GM13976 (cell line): ENCODE measurements around the gene CYP26A1.

Experiments used
- DNase-seq: peaks from one replicate; pipeline ENCODE4 v3.0.0; 2012; ENCODE audit warnings: low spot score
- CTCF ChIP-seq: IDR thresholded peaks from 2 replicates; pipeline ENCODE4 v1.5.1; 2012; ENCODE audit warnings: borderline replicate concordance, mild to moderate bottlenecking; ENCODE audit not compliant: insufficient read depth; ENCODE audit errors: extremely low read depth, missing control alignments, control extremely low read depth
- in situ Hi-C: fragments of 300-500 bp; cut with MboI; formaldehyde crosslinking; loops from one replicate; pipeline ENCODE4 v1.12.0; 2022; ENCODE audit warnings: low sequenced_read_pairs, mixed read lengths, inconsistent platforms; ENCODE audit not compliant: unreplicated experiment

CYP26A1 gene

GRCh38 chr10:93106631-93107072 is 33.0 kb downstream of the CYP26A1 start:
- no peak for DNase-seq
- no peak for TF ChIP-seq CTCF
- in situ Hi-C loops = no loop called here

DNA sequence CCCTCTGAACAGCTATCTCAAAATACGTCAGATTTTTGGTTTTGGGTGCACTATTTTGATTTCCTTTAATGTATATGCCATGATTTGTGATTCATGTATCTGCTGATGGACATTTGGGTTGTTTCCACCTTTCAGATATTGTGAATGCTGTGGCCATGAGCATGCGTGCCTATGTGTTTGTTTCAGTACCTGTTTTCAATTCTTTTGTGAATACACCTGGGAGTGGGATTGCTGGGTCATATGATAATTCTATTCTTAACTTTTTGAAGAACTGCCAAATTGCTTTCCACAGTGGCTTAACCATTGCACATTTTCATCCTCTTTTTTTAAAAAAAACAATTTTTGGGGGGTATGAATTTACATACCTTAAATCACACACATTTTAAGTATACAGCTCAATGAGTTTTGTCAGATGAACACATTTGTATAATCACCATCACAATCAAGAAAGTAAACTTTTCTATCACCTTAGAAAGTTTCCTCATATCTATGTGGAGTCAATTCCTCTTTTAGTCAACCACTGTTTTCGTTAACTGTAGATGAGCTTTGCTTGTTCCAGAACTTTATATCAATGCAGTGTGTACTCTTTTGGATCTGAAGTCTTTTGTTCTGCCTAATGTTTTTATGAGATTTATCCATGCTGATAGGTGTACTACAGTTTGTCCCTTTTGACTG is 36.9 kb downstream of the CYP26A1 start:
- no peak for TF ChIP-seq CTCF
- in situ Hi-C loops = no loop called here
- no peak for DNase-seq

DNA sequence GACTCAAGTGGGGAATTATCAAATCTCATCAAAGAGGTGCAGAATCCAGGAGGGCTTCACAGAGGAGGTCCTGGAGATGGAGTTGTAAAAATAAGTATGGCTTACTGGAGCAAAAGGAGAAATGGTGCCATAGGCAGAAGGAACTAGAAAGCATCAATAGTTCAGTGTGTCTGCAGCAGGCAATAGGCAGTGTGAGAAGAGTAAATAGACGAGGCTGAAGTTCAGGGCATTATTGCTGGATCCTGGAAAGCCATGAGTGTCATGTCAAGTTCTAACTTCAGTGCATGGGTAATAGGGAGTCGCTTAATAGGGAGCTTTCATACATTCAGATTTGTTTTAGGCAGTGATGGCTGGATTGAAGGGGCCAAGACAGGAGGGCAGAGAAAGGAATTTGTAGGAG is 39.3 kb downstream of the CYP26A1 start:
- TF ChIP-seq CTCF = no peak
- DNase-seq = no peak
- in situ Hi-C loops = no loop called here

GRCh38 chr10:93115661-93116383 is 42.1 kb downstream of the CYP26A1 start:
- peak; percentile 67 for DNase-seq
- peak; percentile 81 for TF ChIP-seq CTCF
- in situ Hi-C loops = no loop called here

GRCh38 chr10:93121311-93121710 is 47.6 kb downstream of the CYP26A1 start:
- no peak for TF ChIP-seq CTCF
- DNase-seq = no peak
- in situ Hi-C loops = no loop called here

DNA sequence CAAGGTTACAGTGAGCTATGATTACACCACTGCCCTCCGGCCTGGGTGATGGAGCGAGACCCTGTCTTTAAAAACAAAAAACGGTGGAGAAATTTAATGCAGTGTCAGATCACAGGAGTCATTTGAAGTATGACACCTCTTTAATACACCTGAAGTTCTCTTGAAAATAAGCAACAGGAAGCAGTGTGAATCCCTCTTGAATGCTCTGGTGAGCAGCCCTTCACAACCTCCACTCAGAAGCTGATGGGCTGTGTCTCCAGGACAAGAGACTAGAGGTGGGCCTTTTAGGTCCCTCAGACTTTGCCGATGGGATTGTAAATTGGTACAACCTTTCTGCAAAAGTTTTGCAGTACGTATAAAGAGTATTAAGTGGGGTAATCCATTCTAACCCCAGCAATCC is 50.1 kb downstream of the CYP26A1 start:
- in situ Hi-C loops = no loop called here
- TF ChIP-seq CTCF = no peak
- no peak for DNase-seq
